ENCODE measurements around the gene CTSD. TPM values are rescaled to one million over a fixed set of nuclear protein-coding genes. Genes with fewer than 3 reads are reported as not detected.

Gene CTSD
- total and polyA plus RNA-seq, 2 experiments from 2014 or later: 67.1 to 251 TPM

GRCh38 chr11:1749395-1750351 lies 14.1 kb downstream of the CTSD start:
- TF ChIP-seq ZNF462 (CRISPR knock-in tag; IDR thresholded peaks at IDR 0.05) (no peak), ZNF114 (CRISPR knock-in tag; IDR thresholded peaks at IDR 0.05) (no peak), NANOG (IDR thresholded peaks at IDR 0.05; ENCODE audit: borderline replicate concordance) (no peak), ZNF331 (CRISPR knock-in tag; IDR thresholded peaks at IDR 0.05; ENCODE audit: low read depth) (no peak), REST (IDR thresholded peaks at IDR 0.05; ENCODE audit: unreplicated experiment) (no peak), CREB1 (CRISPR knock-in tag; IDR thresholded peaks at IDR 0.05; ENCODE audit: low read depth) (no peak), STAT1 (IDR thresholded peaks at IDR 0.05; ENCODE audit: unreplicated experiment) (no peak), CTCF (conservative IDR thresholded peaks at IDR 0.05; ENCODE audit: low read depth in 2 of 2) (no peak), EZH2 (IDR thresholded peaks at IDR 0.05; ENCODE audit: low read depth, unreplicated experiment) (no peak), JUNB (IDR thresholded peaks at IDR 0.05; ENCODE audit: unreplicated experiment) (no peak), EZH2phosphoT487 (IDR thresholded peaks at IDR 0.05; ENCODE audit: unreplicated experiment) (no peak), POLR2AphosphoS5 (IDR thresholded peaks at IDR 0.05; ENCODE audit: low read depth) (no peak), ETS1 (IDR thresholded peaks at IDR 0.05) (no peak)
- peaks cover 7% of the 10 kb centered on the region for H3K36me3 Mint-ChIP-seq (ENCODE audit: low read depth)
- peak overlapping the region; percentile 88 for H3K4me2 ChIP-seq
- ATAC-seq (peak; percentile 10), DNase-seq (ENCODE audit: low spot score) (no peak)
- peaks cover 36% of the 10 kb centered on the region for H3K27me3 ChIP-seq (ENCODE audit: insufficient read depth)
- peaks cover 9% of the 10 kb centered on the region; the same call in 1 of the 2 replicates for H3F3A ChIP-seq (replicated peaks; ENCODE audit: low read depth)
- H3K27ac ChIP-seq (ENCODE audit: low read depth): no peak overlapping the region
- no peaks in the 10 kb centered on the region for H3K79me2 ChIP-seq (replicated peaks; ENCODE audit: insufficient read depth)
- no peak overlapping the region for H3K27ac Mint-ChIP-seq
- no peaks in the 10 kb centered on the region for H3K36me3 ChIP-seq (ENCODE audit: insufficient read depth)
- no peaks in the 10 kb centered on the region; the same call in 1 of the 2 replicates for H3K4me1 ChIP-seq (ENCODE audit: insufficient read depth)
- no peaks in the 10 kb centered on the region for H3K9me2 ChIP-seq (ENCODE audit: insufficient read depth)
- no peak overlapping the region for H2AFZ ChIP-seq
- H4K20me1 ChIP-seq (replicated peaks; ENCODE audit: insufficient read depth): no peaks in the 10 kb centered on the region
- H3K9me3 Mint-ChIP-seq: peaks cover 9% of the 10 kb centered on the region
- H3K4me3 ChIP-seq: peak overlapping the region; percentile 62
- H3K27me3 Mint-ChIP-seq (ENCODE audit: insufficient read depth, low read depth, poor library complexity): peaks cover 35% of the 10 kb centered on the region
- H3K4me1 Mint-ChIP-seq: peaks cover 11% of the 10 kb centered on the region; the same call in 2 of the 3 replicates
- H3K4me3 Mint-ChIP-seq: peak overlapping the region; percentile 45

Data from GM23338 (cell line).